Lung (tissue), 12 donors: Measurements from ENCODE around the gene FBP1. TPM values are rescaled to one million over a fixed set of nuclear protein-coding genes. Genes with fewer than 3 reads are reported as not detected.

Experiments
- ATAC-seq: fragments of 200-7000 bp; cut with Tn5 transposase; one replicate; pipeline ENCODE4 v1.9.1; 2020; ENCODE audit warnings: moderate number of reproducible peaks; ENCODE audit not compliant: insufficient read depth, low FRiP score
- DNase-seq, 3 donors: peaks; one replicate each; pipeline ENCODE4 v3.0.0-alpha.2; 2013 to 2017
- H3K27ac ChIP-seq, 2 donors: one replicate each; pipeline ENCODE4 v1.5.1; 2013; ENCODE audit warnings: mild to moderate bottlenecking in 2 of 2, moderate library complexity in 2 of 2, control low read depth in 1 of 2, inconsistent platforms in 1 of 2, low read depth in 1 of 2, low read length in 1 of 2
- H3K27me3 ChIP-seq, 3 donors: one replicate each; pipeline ENCODE4 v1.5.1; 2013; ENCODE audit warnings: low read length in 2 of 3; ENCODE audit not compliant: control insufficient read depth in 3 of 3, insufficient read depth in 3 of 3
- H3K36me3 ChIP-seq, 4 donors: one replicate each; pipeline ENCODE4 v1.5.1; 2013; ENCODE audit warnings: low read length in 4 of 4, mild to moderate bottlenecking in 1 of 4, moderate library complexity in 1 of 4; ENCODE audit not compliant: control insufficient read depth in 4 of 4, insufficient read depth in 4 of 4
- H3K4me1 ChIP-seq, 5 donors: one replicate each; pipeline ENCODE4 v1.5.1; 2013; ENCODE audit warnings: low read length in 5 of 5, mild to moderate bottlenecking in 2 of 5, moderate library complexity in 1 of 5; ENCODE audit not compliant: control insufficient read depth in 5 of 5, insufficient read depth in 5 of 5
- H3K4me3 ChIP-seq: one replicate; pipeline ENCODE4 v1.5.1; 2013; ENCODE audit warnings: mild to moderate bottlenecking, control low read depth, moderate library complexity
- H3K9ac ChIP-seq, 2 donors: one replicate each; pipeline ENCODE4 v1.5.1; 2013; ENCODE audit warnings: low read length in 2 of 2, control low read depth in 1 of 2; ENCODE audit not compliant: insufficient read depth in 1 of 2
- H3K9me3 ChIP-seq, 4 donors: one replicate each; pipeline ENCODE4 v1.5.1; 2013; ENCODE audit warnings: low read length in 3 of 4, mild to moderate bottlenecking in 1 of 4, moderate library complexity in 1 of 4; ENCODE audit not compliant: control insufficient read depth in 4 of 4, insufficient read depth in 3 of 4
- WGBS, 2 donors: extraction: QIAGEN DNeasy Blood & Tissue Kit; methylation state at CpG; one replicate each; pipeline ENCODE4 v1.1.7; 2013; 5-methylcytosine and 5-hydroxymethylcytosine counted together
- polyA plus RNA-seq, 2 donors: library from polyadenylated mRNA; stranded (reverse); fragments of 200-250 nt; gene quantifications; one replicate each; pipeline ENCODE4 v1.2.1, GENCODE V29; 2013
- total RNA-seq, 2 donors: library from RNA; depleted of rRNA in 1 of 2; stranded (reverse); fragments of >200 nt in 1 of 2; gene quantifications; one replicate each; pipeline ENCODE4 v1.2.1, GENCODE V29; 2014 to 2021
- TF ChIP-seq, protein P1 (sequence below): IDR thresholded peaks from 2 replicates; pipeline ENCODE4 v1.5.1; 2012; ENCODE audit warnings: mild to moderate bottlenecking; ENCODE audit errors: control extremely low read depth, extremely low read depth
- donor health status: control.
- donor health status: control.
- donor health status: Bipolar disorder and iron deficiency.
- donor health status: healthy.
- donor health status: DM: yes; HTN: yes; CAD: no.

The FBP1 gene
- total and polyA plus RNA-seq, 4 donors, result 17.1 to 259 (median 154) TPM

DNA sequence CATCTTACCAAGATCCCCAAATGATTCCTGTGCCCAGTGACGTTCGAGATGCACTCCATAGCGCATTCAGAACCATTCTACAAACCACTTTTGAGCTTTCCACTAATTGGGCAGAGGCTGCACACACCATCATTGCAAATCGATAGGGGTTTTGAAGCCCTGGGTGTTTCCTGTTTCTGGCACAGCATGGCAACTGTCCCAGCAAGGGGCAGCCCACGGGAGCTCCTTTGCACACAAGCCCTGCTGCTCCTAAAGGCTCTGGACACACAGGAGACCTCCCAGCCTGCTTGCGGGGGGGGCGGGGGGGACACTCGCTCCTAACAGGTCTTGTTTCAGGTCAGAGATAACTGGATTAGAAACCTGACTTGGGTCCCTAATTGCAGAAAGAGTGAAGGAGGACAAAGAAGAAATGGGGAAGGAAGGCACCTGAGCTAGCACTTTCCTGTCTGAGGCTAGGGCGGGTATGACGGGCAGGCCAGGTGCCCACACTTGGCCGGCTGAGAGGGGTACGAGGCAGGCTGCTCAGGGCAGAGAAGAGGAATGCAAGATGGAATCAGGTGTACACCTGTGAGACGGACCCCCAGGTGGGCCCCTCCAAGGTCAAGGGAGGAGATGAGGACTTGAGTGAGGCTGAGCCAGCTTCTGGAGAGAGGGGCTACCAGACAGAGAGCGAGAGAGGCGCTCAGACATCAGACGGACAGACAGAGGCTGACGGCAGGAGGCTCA, 820 bp downstream of the FBP1 start:
- peak overlapping the region; percentile 54 for H3K4me3 ChIP-seq
- TF ChIP-seq, protein P1, sequence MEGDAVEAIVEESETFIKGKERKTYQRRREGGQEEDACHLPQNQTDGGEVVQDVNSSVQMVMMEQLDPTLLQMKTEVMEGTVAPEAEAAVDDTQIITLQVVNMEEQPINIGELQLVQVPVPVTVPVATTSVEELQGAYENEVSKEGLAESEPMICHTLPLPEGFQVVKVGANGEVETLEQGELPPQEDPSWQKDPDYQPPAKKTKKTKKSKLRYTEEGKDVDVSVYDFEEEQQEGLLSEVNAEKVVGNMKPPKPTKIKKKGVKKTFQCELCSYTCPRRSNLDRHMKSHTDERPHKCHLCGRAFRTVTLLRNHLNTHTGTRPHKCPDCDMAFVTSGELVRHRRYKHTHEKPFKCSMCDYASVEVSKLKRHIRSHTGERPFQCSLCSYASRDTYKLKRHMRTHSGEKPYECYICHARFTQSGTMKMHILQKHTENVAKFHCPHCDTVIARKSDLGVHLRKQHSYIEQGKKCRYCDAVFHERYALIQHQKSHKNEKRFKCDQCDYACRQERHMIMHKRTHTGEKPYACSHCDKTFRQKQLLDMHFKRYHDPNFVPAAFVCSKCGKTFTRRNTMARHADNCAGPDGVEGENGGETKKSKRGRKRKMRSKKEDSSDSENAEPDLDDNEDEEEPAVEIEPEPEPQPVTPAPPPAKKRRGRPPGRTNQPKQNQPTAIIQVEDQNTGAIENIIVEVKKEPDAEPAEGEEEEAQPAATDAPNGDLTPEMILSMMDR, result no peak
- H3K27ac ChIP-seq, result peak overlapping the region in 1 of 2 donors; percentile 83
- H3K9me3 ChIP-seq, result peaks cover 0 to 2% (median 0%) of the 10 kb centered on the region in 4 donors
- H3K36me3 ChIP-seq, result no peaks in the 10 kb centered on the region
- WGBS, 2 donors, result 44% methylated on average over 17 of the region's 17 CpGs
- DNase-seq (no peak), ATAC-seq (no peak)
- H3K9ac ChIP-seq, result no peak overlapping the region
- H3K27me3 ChIP-seq, result peaks cover 0 to 4% (median 2%) of the 10 kb centered on the region in 3 donors
- H3K4me1 ChIP-seq, result peaks cover 0 to 11% (median 0%) of the 10 kb centered on the region in 5 donors

- ATAC-seq, result no peak
- peaks cover 0 to 1% (median 0%) of the 10 kb centered on the region in 4 donors for H3K9me3 ChIP-seq
- H3K27ac ChIP-seq, result no peak overlapping the region
- H3K36me3 ChIP-seq, result no peaks in the 10 kb centered on the region
- TF ChIP-seq, protein P1, result no peak
- H3K9ac ChIP-seq, result no peak overlapping the region
- peak; percentile 81 to 93 (median 87) for DNase-seq
- 55 to 76% methylated on average over 5 of the region's 5 CpGs for WGBS, 2 donors
- no peak overlapping the region for H3K4me3 ChIP-seq
- H3K4me1 ChIP-seq, result peaks cover 0 to 29% (median 14%) of the 10 kb centered on the region in 5 donors
- H3K27me3 ChIP-seq, result no peaks in the 10 kb centered on the region
Observed at GRCh38 chr9:94632737-94633136, 6.6 kb downstream of the FBP1 start.

DNA sequence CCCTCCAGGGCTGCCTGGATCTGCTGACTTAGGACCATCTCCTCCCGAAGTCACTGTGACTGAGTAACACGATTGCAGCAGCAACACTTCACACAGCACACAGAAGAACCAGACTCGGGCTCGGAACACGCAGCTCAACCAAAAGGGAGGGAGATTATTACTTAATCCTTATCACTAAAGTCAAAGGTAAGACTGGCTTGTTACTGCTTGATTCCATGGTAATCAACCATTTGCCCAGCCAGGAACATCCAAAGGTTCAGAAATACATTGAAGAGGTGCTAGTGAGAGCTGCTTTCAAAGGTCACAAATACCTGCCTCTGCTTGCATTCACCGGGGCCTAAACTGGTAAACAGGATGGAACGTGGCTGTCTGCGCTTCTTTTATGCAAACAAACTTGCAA, 7.7 kb downstream of the FBP1 start:
- Histone ChIP-seq H3K4me1 (peaks cover 0 to 29% (median 14%) of the 10 kb centered on the region in 5 donors), H3K27ac (peak overlapping the region in 1 of 2 donors; percentile 83), H3K4me3 (no peak overlapping the region), H3K9me3 (peaks cover 0 to 1% (median 0%) of the 10 kb centered on the region in 4 donors), H3K27me3 (no peaks in the 10 kb centered on the region), H3K36me3 (no peaks in the 10 kb centered on the region), H3K9ac (no peak overlapping the region)
- DNase-seq, result no peak
- TF ChIP-seq, protein P1, result no peak
- ATAC-seq, result no peak
- 60 to 61% methylated on average over 8 of the region's 8 CpGs for WGBS, 2 donors
